Sigmoid colon (tissue), 4 donors: ENCODE data around the gene PTPRE.

Source experiments
- EP300 ChIP-seq, 4 donors: sonication (generic); formaldehyde crosslinking; IDR thresholded peaks; one replicate each; pipeline ENCODE4 v1.6.1; 2017; ENCODE audit warnings: antibody characterized with exemption in 4 of 4
- POLR2A ChIP-seq, 2 donors: fragments of 450-650 bp; IDR thresholded peaks; one replicate each; pipeline ENCODE4 v1.6.1; 2016; ENCODE audit warnings: antibody characterized with exemption in 2 of 2, mild to moderate bottlenecking in 2 of 2, moderate library complexity in 2 of 2
- POLR2AphosphoS5 ChIP-seq, 4 donors: sonication (generic); formaldehyde crosslinking; IDR thresholded peaks; one replicate each; pipeline ENCODE4 v1.6.1; 2017; ENCODE audit warnings: antibody characterized with exemption in 4 of 4
- TF ChIP-seq, protein P1 (sequence below), 4 experiments: fragments of 450-650 bp in 3 of 4; fragments of 200-600 bp in 1 of 4; IDR thresholded peaks; one replicate each; pipeline ENCODE4 v1.5.1; 2016 to 2019; ENCODE audit warnings: antibody characterized with exemption in 4 of 4, mild to moderate bottlenecking in 3 of 4, moderate library complexity in 2 of 4

DNA sequence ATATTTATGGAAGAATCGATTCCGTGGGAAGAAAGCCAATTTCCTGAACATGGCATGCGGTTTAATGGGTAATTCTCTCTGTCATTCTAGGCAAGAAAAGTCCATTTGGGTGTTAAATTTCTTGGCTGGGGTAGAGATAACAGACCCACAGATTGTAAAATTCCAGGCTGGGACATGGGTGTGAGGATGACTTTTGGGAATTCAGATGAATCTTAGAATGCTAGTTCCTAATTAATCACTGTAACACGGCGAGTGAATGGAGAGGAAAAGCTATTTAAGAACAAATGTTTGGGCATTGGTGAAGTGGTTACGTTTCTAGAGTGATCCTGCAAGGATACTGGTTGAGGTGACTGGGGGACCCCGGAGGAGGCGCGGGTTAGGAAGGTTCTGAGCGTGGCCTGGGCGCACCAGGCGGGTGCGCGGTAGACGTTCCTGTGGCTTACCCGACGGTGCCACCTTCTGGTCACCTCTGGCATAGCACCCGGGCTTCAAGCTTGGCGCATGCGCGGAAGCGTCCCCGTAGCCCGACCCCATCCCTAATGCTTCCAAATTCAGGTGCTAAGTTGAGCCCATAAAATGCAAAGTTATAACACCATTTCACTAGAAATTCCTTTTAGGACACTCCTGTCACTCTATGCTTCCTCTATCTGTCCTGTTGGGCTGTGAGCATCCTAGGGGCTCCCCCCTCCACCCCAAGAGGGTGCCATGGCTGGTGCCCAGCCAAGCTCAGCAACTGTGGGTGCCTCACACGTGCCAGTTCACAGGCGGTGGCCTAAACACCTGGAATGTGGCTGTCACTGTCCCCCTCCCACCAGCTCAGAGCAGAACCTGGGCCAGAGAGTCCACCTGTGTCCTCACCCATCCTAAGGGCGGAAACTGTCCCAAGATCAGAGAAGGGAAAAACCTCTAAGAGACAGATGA, 104.4 kb downstream of the PTPRE start:
- TF ChIP-seq, protein P1, sequence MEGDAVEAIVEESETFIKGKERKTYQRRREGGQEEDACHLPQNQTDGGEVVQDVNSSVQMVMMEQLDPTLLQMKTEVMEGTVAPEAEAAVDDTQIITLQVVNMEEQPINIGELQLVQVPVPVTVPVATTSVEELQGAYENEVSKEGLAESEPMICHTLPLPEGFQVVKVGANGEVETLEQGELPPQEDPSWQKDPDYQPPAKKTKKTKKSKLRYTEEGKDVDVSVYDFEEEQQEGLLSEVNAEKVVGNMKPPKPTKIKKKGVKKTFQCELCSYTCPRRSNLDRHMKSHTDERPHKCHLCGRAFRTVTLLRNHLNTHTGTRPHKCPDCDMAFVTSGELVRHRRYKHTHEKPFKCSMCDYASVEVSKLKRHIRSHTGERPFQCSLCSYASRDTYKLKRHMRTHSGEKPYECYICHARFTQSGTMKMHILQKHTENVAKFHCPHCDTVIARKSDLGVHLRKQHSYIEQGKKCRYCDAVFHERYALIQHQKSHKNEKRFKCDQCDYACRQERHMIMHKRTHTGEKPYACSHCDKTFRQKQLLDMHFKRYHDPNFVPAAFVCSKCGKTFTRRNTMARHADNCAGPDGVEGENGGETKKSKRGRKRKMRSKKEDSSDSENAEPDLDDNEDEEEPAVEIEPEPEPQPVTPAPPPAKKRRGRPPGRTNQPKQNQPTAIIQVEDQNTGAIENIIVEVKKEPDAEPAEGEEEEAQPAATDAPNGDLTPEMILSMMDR (IDR thresholded peaks at IDR 0.05) = peak; percentile 66 to 96 (median 92)
- no peak for TF ChIP-seq POLR2A (IDR thresholded peaks at IDR 0.05)
- no peak for TF ChIP-seq EP300 (IDR thresholded peaks at IDR 0.05)
- no peak for TF ChIP-seq POLR2AphosphoS5 (IDR thresholded peaks at IDR 0.05)
